ENCODE measurements around the gene PCLO.

GRCh38 chr7:83053965-83054364 is 108.7 kb downstream of the PCLO start:
- TF ChIP-seq CTCF (IDR thresholded peaks at IDR 0.05) = no peak
- no peak for TF ChIP-seq POLR2A (IDR thresholded peaks at IDR 0.05)

Data from vagina (tissue), 2 donors.